Mononuclear cell (primary cell): ENCODE data around the gene MAFB. TPM values are rescaled to one million over a fixed set of nuclear protein-coding genes. Genes with fewer than 3 reads are reported as not detected.

Experiments
- H3K27me3 ChIP-seq: 2 replicates; pipeline ENCODE4 v1.6.0; 2011; ENCODE audit warnings: low read length, control low read depth; ENCODE audit not compliant: insufficient read depth
- H3K4me1 ChIP-seq: 2 replicates; pipeline ENCODE4 v1.5.1; 2011; ENCODE audit warnings: mild to moderate bottlenecking, low read length, control low read depth; ENCODE audit not compliant: insufficient read depth
- H3K4me3 ChIP-seq: 2 replicates; pipeline ENCODE4 v1.5.1; 2011; ENCODE audit warnings: mild to moderate bottlenecking, low read length, moderate library complexity
- H3K9me3 ChIP-seq: 2 replicates; pipeline ENCODE4 v1.5.1; 2011; ENCODE audit warnings: low read depth, mild to moderate bottlenecking, control low read depth, low read length
- total RNA-seq: library from RNA; depleted of rRNA; stranded (reverse); fragments of >200 nt; gene quantifications from one replicate; pipeline ENCODE4 v1.2.3, GENCODE V29; 2012

Gene MAFB
- total RNA-seq, 1 donor: 122 TPM

DNA sequence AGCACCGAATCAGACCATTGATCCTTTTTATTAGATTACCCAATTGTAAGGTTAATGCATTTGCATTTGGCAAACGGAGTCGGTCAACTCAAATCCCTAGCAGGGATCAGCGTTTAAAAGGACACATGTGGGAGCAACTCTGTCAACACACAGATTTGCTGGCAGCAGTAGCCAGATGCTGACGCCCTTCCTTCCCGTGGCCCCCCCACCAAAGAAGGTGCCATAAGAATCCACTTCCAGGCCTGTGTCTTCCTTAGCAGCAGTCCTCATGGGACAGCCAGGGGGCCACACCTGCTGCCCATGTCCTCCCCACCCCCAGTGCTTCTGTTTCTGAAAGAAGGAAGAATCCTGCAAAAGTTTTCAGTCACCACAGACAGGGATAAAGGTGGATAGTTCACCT is 24.5 kb upstream of the MAFB start:
- H3K4me3 ChIP-seq: no peak overlapping the region
- H3K4me1 ChIP-seq: peaks cover 2% of the 10 kb centered on the region
- no peaks in the 10 kb centered on the region for H3K9me3 ChIP-seq
- H3K27me3 ChIP-seq: peaks cover 22% of the 10 kb centered on the region

DNA sequence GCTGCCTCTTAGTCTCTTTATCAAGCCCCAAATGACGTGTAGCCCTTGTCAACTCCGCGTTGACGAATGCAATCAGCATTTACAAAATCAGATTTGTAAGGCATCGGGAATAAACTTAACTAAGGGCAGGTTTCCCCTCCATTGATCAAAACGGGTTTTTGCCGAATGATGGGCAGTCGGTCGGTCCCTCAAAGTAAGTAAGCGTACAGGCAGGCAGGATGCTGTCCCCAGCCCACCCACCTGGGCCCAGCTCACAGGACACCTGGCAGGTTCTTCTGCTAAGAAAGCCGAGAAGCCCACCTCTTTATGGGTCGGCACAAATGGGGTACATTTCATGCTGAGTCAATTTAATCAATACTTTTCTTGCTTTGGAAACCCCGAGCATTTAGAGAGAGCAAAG is 22.0 kb upstream of the MAFB start:
- Histone ChIP-seq H3K4me1 (no peaks in the 10 kb centered on the region), H3K4me3 (no peak overlapping the region), H3K27me3 (peaks cover 22% of the 10 kb centered on the region), H3K9me3 (no peaks in the 10 kb centered on the region)

DNA sequence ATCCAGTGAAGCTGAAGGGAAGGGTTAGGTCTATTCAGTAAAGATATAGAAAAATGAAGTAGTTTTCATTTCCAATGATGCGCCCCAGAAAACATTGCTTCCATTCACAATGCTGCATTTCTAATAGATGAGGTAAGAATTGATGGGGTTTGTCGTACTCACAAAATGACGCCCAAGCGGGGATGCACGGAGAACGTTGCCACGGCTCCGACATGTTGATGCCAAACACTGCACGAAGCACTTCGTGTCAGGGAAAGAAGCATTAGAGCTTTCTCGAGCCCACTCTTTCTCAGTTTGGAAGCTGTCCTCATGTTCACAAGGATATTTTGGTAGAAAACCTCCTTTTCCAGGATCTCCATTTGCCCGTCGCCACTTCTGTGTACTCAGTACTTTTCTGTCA is 21.6 kb upstream of the MAFB start:
- no peaks in the 10 kb centered on the region for H3K4me1 ChIP-seq
- H3K9me3 ChIP-seq: no peaks in the 10 kb centered on the region
- H3K4me3 ChIP-seq: no peak overlapping the region
- peaks cover 22% of the 10 kb centered on the region for H3K27me3 ChIP-seq

DNA sequence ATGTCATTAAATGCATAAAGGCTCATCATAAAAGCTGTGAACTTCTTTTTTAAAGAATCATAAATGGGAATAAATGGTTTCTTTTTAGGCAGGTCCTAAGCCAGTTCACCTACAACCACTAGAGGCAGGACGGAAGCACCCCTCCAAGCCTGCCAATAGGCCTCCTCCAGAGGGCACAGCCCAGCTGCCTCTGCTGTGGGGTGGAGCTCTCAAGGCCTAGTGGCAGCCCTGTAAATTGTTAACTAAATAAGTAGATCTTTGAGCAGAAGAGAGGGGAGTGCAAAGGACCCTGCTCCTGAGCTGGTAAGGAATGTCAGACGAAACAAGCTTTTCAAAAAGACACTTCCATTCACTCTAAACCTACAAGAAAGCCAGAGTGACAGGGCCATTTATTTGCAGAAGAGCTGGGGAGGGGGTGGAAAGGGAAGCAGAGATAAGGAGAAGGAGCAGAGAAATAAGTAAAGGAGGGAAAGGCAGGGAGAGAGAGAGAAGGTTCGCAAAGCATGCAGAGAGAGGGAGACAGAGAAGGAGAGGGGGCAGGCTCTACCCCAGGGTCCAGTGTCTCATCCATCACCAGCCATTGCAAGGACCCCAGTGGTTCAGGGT is 18.0 kb upstream of the MAFB start:
- H3K27me3 ChIP-seq: peaks cover 16% of the 10 kb centered on the region
- no peak overlapping the region for H3K4me3 ChIP-seq
- peaks cover 8% of the 10 kb centered on the region for H3K4me1 ChIP-seq
- H3K9me3 ChIP-seq: no peaks in the 10 kb centered on the region

DNA sequence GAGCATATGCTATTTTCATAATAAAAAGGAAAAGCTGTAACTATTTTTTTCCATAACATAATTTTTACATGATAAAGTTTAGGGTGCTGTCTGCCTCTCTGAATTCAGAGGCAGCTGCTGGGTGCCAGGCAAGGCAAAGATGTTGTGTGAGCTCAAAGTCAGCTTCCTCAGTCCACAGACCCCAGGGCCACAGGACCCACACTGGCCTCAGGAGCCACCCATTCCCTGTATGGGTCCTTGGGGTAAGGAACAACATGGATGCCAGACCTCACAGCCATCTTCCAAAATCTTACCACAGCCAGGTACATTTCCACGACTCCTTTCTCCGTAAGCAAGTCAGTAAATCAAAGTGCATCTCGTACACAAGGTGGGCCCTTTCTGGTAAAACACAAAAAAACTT is 16.4 kb upstream of the MAFB start:
- H3K4me1 ChIP-seq: peaks cover 8% of the 10 kb centered on the region
- H3K9me3 ChIP-seq: no peaks in the 10 kb centered on the region
- H3K4me3 ChIP-seq: no peak overlapping the region
- H3K27me3 ChIP-seq: peaks cover 3% of the 10 kb centered on the region

DNA sequence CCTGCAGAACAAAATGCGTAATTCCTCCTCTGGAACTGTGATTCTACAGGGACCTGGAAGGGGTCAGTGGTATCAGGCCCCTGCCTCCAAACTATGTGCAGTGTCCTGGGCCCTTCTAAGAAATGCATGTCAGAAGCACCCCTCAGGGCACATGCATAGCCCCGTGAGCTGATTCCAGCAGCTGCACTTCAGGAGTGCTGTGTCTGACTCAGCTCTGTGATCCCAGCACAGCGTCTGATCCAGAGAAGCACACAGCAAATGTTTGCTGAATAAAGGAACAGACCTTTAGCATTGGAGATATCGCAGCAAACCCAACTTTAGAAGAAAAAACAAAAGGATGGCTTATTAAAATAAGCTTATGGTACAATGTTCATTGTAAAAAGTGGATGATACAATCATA is 15.8 kb upstream of the MAFB start:
- Histone ChIP-seq H3K4me3 (no peak overlapping the region), H3K9me3 (no peaks in the 10 kb centered on the region), H3K27me3 (peaks cover 3% of the 10 kb centered on the region), H3K4me1 (peaks cover 8% of the 10 kb centered on the region)

DNA sequence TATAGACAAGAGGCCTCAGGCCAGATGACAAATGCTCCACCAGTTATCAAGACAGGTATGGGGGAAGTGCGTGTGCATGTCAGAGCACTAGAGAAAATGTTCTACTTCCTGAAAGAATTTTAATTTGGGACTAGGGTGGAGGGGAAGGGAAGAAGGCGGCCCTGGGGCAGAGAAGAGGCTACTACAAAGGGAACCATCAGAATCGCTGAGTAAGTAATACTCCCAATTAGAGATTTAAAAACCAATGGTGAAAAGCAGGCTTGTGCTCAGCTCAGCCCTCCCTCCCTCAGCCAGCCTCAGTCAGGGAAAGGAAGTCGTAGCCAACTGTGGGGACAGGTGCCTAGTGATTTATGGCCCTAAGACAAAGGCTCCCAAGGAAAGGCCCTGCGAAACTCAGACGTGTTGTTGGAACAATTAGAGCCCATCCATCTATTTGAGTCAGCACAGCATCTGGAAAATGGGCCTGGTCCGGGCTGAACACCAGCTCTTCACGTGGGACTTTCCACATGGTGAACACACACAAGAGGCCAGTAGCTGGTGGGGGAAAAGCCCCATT is 15.0 kb upstream of the MAFB start:
- Histone ChIP-seq H3K9me3 (no peaks in the 10 kb centered on the region), H3K4me3 (no peak overlapping the region), H3K4me1 (peaks cover 8% of the 10 kb centered on the region), H3K27me3 (no peaks in the 10 kb centered on the region)

DNA sequence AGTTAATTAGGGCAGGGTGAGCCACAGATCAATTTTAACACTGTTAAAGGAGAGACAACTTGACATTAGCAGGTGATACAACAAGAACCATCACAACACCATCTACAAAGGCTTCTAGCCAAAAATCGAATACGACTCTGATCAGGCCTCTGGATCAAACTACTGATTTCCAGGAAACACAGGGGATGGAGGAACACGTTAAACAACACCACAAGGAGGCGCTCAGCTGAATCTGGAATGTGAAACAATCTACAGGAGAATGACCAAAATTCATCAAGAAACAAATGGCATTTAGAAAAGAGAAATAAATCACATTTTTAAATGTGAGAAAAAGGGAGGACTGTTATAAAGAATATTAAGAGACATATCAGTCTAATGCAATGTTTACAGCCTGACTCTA is 13.5 kb upstream of the MAFB start:
- H3K4me1 ChIP-seq: peaks cover 8% of the 10 kb centered on the region
- H3K4me3 ChIP-seq: no peak overlapping the region
- no peaks in the 10 kb centered on the region for H3K9me3 ChIP-seq
- H3K27me3 ChIP-seq: peaks cover 6% of the 10 kb centered on the region

DNA sequence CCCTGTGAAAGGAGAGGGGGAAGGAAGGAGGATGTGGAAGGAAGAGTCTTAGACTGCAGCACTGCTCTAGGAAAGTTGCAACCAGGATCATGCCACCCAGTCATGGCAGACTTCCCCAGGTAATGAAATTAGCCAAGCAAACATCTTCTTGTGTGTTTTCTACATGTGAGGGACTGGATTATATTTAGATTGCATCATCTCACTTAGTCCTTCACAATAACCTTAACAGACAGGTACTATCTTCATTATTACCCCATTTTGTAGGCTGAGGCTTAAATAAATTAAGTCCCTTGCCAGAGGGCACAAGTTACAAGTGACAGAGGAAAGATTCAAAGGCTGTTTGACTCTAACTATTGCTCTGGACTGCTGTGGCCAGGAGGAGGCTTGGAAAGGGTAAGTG is 9.7 kb upstream of the MAFB start:
- Histone ChIP-seq H3K4me1 (peaks cover 1% of the 10 kb centered on the region), H3K9me3 (no peaks in the 10 kb centered on the region), H3K4me3 (no peak overlapping the region), H3K27me3 (peaks cover 44% of the 10 kb centered on the region)

DNA sequence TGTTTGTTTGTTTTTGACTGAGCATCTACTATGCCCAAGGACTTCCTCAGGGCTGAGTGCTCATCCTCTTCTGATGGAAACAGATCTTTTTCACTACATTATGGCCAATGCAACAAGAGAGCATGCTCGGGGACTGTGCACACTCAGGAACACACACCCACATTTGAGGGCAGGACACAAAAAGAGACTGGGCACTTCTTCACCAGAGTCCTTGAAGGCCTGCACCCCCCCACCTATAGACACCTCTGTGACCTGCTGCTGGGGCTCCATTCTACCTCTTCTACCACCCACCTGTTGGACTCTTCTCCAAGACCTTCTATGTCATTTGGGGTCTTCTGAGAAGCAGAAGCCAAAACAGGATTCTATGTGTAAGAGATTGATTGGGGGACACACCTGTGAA is 9.2 kb upstream of the MAFB start:
- H3K9me3 ChIP-seq: no peaks in the 10 kb centered on the region
- no peak overlapping the region for H3K4me3 ChIP-seq
- H3K27me3 ChIP-seq: peaks cover 48% of the 10 kb centered on the region
- no peaks in the 10 kb centered on the region for H3K4me1 ChIP-seq

DNA sequence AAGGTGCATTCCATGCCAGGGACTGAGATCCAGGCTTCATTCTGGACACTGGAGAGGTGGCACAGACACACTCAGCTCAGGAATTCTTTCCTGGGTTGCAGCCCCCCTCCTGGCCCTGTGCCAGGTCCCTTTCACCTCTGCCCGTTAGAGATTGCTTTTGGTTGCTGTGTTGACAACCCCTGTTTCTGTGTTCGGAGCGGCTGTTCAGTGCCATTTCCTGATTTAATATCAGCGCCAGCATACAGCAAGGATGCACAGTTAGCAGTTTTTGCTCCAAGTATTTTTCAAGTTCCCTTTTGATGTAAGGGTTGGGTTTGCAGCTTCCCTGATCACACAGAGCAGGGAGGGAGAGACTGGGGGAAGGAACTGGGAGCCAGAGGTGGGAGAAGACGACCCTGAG is 8.5 kb upstream of the MAFB start:
- Histone ChIP-seq H3K27me3 (peaks cover 56% of the 10 kb centered on the region), H3K9me3 (no peaks in the 10 kb centered on the region), H3K4me1 (no peaks in the 10 kb centered on the region), H3K4me3 (no peak overlapping the region)

DNA sequence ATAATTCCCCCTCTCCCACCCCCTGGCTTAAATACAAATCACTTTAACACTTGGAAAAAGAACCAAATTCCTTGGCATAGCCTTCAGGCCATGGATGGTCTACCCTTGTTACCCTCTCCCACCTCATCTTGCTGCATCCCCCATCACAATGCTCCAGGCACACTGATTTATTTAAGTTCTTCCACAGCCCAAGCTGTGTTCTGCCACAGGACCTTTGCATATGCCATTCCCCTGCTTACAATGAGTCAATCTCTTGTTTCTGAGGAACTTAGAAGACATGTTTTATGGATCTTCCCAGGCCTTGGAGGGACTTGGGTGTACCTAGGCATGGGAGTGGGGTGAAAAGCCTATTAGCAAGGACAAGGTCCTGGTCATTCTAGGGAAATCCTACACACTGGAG is 6.2 kb upstream of the MAFB start:
- Histone ChIP-seq H3K27me3 (peaks cover 79% of the 10 kb centered on the region), H3K4me3 (no peak overlapping the region), H3K9me3 (no peaks in the 10 kb centered on the region), H3K4me1 (peaks cover 11% of the 10 kb centered on the region)

DNA sequence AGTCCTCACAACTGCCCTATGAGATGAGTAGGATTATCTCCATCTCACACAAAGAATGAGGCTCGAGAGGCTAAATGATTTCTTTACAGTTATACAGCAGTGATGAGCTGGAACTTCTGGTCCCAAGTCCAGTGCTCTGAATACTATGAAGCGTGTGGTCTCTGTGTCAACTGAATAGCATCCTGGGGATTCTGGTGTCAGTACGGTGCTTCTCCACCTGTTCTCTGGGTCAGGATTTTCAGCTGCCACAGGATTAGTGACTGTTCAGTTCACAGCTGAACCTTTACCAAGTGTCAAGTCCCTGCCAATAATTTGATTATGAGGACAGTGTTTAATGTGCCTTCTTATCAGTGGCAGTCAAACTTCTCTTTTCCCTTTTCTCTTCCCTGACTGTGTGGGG is 5.2 kb upstream of the MAFB start:
- Histone ChIP-seq H3K4me3 (no peak overlapping the region), H3K27me3 (peaks cover 80% of the 10 kb centered on the region), H3K4me1 (peaks cover 20% of the 10 kb centered on the region), H3K9me3 (no peaks in the 10 kb centered on the region)

DNA sequence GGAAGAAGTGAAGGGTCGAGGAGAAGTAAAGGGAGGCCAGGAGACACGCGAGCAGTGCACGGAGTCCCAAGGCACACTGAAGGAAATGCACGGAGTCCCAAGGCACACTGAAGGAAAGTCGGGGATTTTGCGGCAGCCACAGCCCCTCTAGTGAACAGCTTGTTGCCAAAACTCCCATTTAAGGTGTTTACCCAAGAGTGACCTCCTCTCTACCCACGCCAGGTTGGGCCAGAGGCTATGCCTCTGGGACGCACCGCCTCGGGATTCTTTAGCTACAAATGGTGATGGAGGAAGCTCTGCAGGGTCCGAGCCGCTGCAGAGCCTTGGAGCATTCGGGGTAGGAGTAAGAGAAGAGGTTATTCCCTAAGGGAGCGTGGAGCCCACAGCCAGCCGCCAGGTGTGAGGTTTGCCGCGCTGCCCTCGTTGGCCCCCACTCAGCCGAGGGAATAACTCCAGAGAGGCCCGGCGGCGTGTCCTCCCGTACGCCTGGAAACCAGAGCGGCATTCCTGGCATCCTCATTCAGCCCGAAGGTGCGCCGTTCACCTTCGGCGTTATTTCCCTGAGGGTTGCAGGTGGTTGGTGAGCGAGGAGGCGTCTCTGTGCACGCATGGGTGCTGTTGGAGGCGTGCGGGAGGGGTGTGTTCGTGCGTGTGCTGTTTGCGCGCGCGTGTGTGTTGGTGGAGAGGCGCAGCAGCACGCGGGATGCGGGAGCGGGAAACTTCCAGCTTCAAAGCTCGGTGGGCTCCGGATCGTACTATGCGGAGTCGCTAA is 3.4 kb upstream of the MAFB start:
- peaks cover 76% of the 10 kb centered on the region for H3K27me3 ChIP-seq
- H3K4me3 ChIP-seq: no peak overlapping the region
- H3K4me1 ChIP-seq: peaks cover 26% of the 10 kb centered on the region
- H3K9me3 ChIP-seq: no peaks in the 10 kb centered on the region

DNA sequence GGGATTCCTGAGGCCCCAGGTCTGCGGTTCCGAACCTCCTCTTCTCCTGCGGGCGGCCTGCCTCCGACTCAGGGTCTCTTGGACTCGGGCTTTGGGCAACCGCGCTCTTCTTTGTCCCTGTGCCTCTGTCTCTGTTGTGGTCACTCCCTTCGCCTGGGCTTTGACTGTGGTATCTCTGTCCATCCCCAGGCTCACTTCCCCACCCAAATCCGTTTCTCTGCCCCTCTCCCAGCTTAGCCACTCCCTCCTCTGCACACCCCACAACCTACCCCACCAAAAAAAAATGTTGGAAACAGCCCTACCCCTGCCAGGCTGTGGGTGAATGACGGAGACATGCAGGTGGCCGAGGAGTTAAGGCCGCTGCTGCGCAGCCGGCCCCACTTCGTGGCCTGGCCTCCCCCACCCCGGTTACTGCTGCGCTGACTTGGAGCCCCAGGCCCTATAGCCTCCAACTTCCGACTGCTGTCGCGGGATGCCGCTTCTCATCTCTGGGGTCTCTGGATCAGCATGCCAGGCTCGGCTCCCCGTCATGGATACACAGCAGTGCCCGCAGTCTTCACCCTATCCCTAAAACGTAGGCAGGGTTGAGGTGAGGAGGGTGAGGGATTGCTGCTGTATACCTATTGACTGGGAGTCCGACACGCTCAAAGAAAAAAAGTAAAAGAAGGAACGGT is 2.7 kb upstream of the MAFB start:
- Histone ChIP-seq H3K9me3 (no peaks in the 10 kb centered on the region), H3K4me3 (no peak overlapping the region), H3K4me1 (peaks cover 26% of the 10 kb centered on the region), H3K27me3 (peaks cover 76% of the 10 kb centered on the region)
